Measurements from ENCODE around the gene CD40. TPM values are rescaled to one million over a fixed set of nuclear protein-coding genes. Genes with fewer than 3 reads are reported as not detected.

The CD40 gene
- total and polyA plus RNA-seq, 2 of the 8 experiments (the other 6 are each of a cell fraction or from before 2014, with no cell fraction given) = 14.5 to 18.8 TPM

DNA sequence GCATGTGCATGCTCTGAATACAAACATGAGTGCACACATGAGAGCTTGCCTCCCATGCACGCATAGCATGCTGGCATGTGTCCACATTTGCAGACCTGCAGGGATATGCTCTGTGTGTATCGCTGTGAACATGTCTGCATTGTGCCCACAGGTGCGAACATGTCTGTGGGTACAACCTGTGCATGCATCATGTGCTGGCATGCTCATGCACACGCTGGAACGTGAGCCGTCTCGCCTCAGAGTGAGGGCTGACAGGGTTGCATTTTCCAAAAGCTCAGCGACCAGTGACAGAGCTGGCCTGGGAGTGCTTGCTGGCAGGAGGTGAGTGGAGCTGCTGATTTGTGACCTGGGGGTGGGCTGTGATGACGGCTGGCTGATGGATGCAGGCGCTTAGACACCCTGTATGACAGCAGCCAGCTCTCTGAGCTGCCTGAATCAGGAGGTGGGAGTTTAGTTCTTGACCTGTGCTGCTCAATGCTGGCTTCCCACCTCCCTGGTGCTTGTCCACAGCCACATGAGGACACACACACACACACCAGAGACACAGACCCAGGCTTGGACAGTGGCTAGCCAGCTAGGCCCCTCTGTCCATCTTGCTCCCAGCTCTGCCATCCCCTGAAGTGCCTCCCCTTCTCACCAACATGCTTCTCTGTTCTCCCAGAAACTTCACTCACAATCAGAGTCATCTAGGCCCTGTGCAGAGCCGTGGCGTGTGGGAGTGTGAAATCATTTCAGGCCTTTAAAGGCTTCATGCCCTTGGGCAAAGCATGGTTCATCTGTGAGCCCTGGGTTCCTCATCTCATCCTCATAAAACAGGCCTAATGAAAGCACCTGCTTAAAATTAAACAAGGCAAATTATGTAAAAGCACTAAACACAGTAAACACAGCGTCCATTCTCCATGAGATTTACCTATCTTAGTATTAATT lies 51.4 kb downstream of the CD40 start:
- Histone ChIP-seq H4K20me1 (replicated peaks in 1 of 2; ENCODE audit: control insufficient read depth in 1 of 2, insufficient read depth in 2 of 2, low read length in 2 of 2) (peaks cover 0 to 2% of the 10 kb centered on the region in 2 experiments), H4K5ac (ENCODE audit: insufficient read length, low read depth, low read length) (no peak overlapping the region), H4K91ac (replicated peaks; ENCODE audit: insufficient read length, low read length) (no peak overlapping the region), H3K4ac (replicated peaks; ENCODE audit: insufficient read length, low read depth, low read length) (no peak overlapping the region), H3K23me2 (ENCODE audit: low read depth, low read length) (no peaks in the 10 kb centered on the region; the same call in 1 of the 2 replicates), H2BK20ac (ENCODE audit: low read length) (no peak overlapping the region), H3K4me2 (ENCODE audit: insufficient read depth in 1 of 2, low read depth in 2 of 2, low read length in 2 of 2) (no peak overlapping the region), H3K18ac (ENCODE audit: extremely low read depth, low read length) (no peak overlapping the region), H2BK5ac (ENCODE audit: low read depth, low read length) (no peak overlapping the region), H2BK12ac (ENCODE audit: low read depth, low read length) (no peak overlapping the region), H4K8ac (ENCODE audit: extremely low read depth, insufficient read depth, low read length) (no peak overlapping the region), H3K4me1 (replicated peaks in 1 of 4; ENCODE audit: control insufficient read depth in 3 of 4, insufficient read depth in 4 of 4, low read length in 3 of 4) (no peaks in the 10 kb centered on the region; a peak in 1 of 7 replicates), H3K27ac (ENCODE audit: low read depth, low read length) (no peak overlapping the region), H2BK120ac (replicated peaks; ENCODE audit: low read depth, low read length) (no peak overlapping the region), H3K27me3 (replicated peaks in 1 of 4; ENCODE audit: control insufficient read depth in 3 of 4, extremely low read depth in 1 of 4, insufficient read depth in 3 of 4, low read length in 3 of 4) (peaks cover 8 to 24% (median 20%) of the 10 kb centered on the region in 4 experiments), H3K4me3 (ENCODE audit: extremely low read depth in 1 of 4, insufficient read depth in 2 of 4, low read depth in 3 of 4, low read length in 4 of 4) (no peak overlapping the region), H3K36me3 (ENCODE audit: control insufficient read depth in 2 of 4, insufficient read depth in 4 of 4, low read length in 3 of 4) (no peaks in the 10 kb centered on the region), H3K14ac (ENCODE audit: insufficient read length) (no peak overlapping the region), H3K9ac (replicated peaks in 1 of 4; ENCODE audit: extremely low read depth in 1 of 4, low read depth in 3 of 4, low read length in 3 of 4) (no peak overlapping the region), H3K79me2 (ENCODE audit: control insufficient read depth in 1 of 2, insufficient read depth in 2 of 2, low read length in 2 of 2) (no peaks in the 10 kb centered on the region), H2BK15ac (ENCODE audit: low read length) (no peak overlapping the region), H3K23ac (ENCODE audit: insufficient read length) (no peak overlapping the region), H3K56ac (replicated peaks; ENCODE audit: insufficient read length, low read depth, low read length) (no peak overlapping the region), H2AK5ac (ENCODE audit: low read depth, low read length) (no peak overlapping the region), H3K79me1 (ENCODE audit: low read depth, low read length) (no peaks in the 10 kb centered on the region), H2AFZ (ENCODE audit: low read length) (no peak overlapping the region), H3K9me3 (ENCODE audit: insufficient read depth in 2 of 2, low read depth in 1 of 2, low read length in 1 of 2) (no peaks in the 10 kb centered on the region)
- no peak for FAIRE-seq
- WGBS, 2 experiments (ENCODE audit: extremely low coverage in 1 of 2, insufficient coverage in 1 of 2, insufficient read length in 1 of 2, insufficient replicate concordance in 2 of 2, low coverage in 1 of 2, low lambda C conversion rate in 2 of 2, missing lambda C conversion rate in 1 of 2) = 86% methylated on average over 13 of the region's 13 CpGs; no CpG with 5 or more reads in 1 of the 2 experiments
- ChIA-PET POLR2A (ENCODE audit: partially characterized antibody) (no interaction called here), CTCF (ENCODE audit: partially characterized antibody) (interaction anchor here (15.6 to 18.5 kb wide), 2 partner anchors 15 to 38 kb away, joined by 171 to 233 read pairs; no protein-coding TSS in a partner anchor)
- no peak for DNase-seq (ENCODE audit: low read depth in 1 of 2, low spot score in 2 of 2)
- TF ChIP-seq MAFK (IDR thresholded peaks at IDR 0.05; ENCODE audit: low read depth, low read length) (no peak), CHD2 (IDR thresholded peaks at IDR 0.05; ENCODE audit: low read length) (no peak), GABPA (IDR thresholded peaks at IDR 0.05; ENCODE audit: borderline replicate concordance, insufficient read depth, low read length) (no peak), CREB1 (IDR thresholded peaks at IDR 0.05) (no peak), FOSL1 (IDR thresholded peaks at IDR 0.05; ENCODE audit: insufficient read depth, low read depth, low read length) (no peak), KDM4A (IDR thresholded peaks at IDR 0.05; ENCODE audit: low read depth, low read length, severe bottlenecking) (no peak), KDM5A (IDR thresholded peaks at IDR 0.05; ENCODE audit: low read length) (no peak), EZH2 (IDR thresholded peaks at IDR 0.05; ENCODE audit: low read depth, low read length, severe bottlenecking) (no peak), ZNF274 (IDR thresholded peaks at IDR 0.05; ENCODE audit: borderline replicate concordance, extremely low read depth, low read length) (no peak), SIN3A (conservative IDR thresholded peaks at IDR 0.05 in 1 of 2, IDR thresholded peaks at IDR 0.05 in 1 of 2; ENCODE audit: low read depth in 1 of 2, low read length in 2 of 2) (no peak)
- TF ChIP-seq, protein P1, sequence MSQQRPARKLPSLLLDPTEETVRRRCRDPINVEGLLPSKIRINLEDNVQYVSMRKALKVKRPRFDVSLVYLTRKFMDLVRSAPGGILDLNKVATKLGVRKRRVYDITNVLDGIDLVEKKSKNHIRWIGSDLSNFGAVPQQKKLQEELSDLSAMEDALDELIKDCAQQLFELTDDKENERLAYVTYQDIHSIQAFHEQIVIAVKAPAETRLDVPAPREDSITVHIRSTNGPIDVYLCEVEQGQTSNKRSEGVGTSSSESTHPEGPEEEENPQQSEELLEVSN (IDR thresholded peaks at IDR 0.05) = no peak

Measured in H1 (cell line).